NOMO-1 (cell line): ENCODE results near the gene GDPD4.
"Not testable (repeated sequence)": the region's sequence is repeated elsewhere in the genome, so short reads cannot be mapped to it uniquely, and the experiment has no call there.

ENCODE experiments used
- DNase-seq, 2 experiments: peaks; one replicate each; lab custom pipeline; 2025; ENCODE audit not compliant: unreplicated experiment in 2 of 2; lab: John Stamatoyannopoulos, UW

GDPD4 gene

GRCh38 chr11:77300028-77300427, 1.5 kb downstream of the GDPD4 start:
- not testable (repeated sequence) for DNase-seq

- no peak for DNase-seq
These were observed 1.9 kb downstream of the GDPD4 start for GRCh38 chr11:77299528-77299993.

- no peak for DNase-seq
These were observed 7.4 kb downstream of the GDPD4 start for GRCh38 chr11:77294040-77294439.

GRCh38 chr11:77289737-77290136, 11.7 kb downstream of the GDPD4 start:
- no peak for DNase-seq

- no peak for DNase-seq
These were observed 13.7 kb downstream of the GDPD4 start for GRCh38 chr11:77287615-77288273.

- no peak for DNase-seq
These were observed 14.3 kb downstream of the GDPD4 start for GRCh38 chr11:77287136-77287535.

GRCh38 chr11:77284476-77285468, 16.7 kb downstream of the GDPD4 start:
- no peak for DNase-seq

GRCh38 chr11:77283101-77283500, 18.4 kb downstream of the GDPD4 start:
- DNase-seq = no peak

- DNase-seq = no peak
These were observed 22.6 kb downstream of the GDPD4 start for GRCh38 chr11:77278595-77279506.

GRCh38 chr11:77276271-77276670, 25.2 kb downstream of the GDPD4 start:
- no peak for DNase-seq

GRCh38 chr11:77270921-77271320, 30.6 kb downstream of the GDPD4 start:
- no peak for DNase-seq

- DNase-seq = no peak
These were observed 31.9 kb downstream of the GDPD4 start for GRCh38 chr11:77269484-77270123.

GRCh38 chr11:77267962-77268361, 33.5 kb downstream of the GDPD4 start:
- no peak for DNase-seq

GRCh38 chr11:77266766-77267165, 34.7 kb downstream of the GDPD4 start:
- no peak for DNase-seq

- DNase-seq = no peak
These were observed 38.7 kb downstream of the GDPD4 start for GRCh38 chr11:77262803-77263202.

GRCh38 chr11:77259641-77260040, 41.8 kb downstream of the GDPD4 start:
- no peak for DNase-seq

GRCh38 chr11:77253690-77254089, 47.8 kb downstream of the GDPD4 start:
- DNase-seq = no peak

GRCh38 chr11:77252555-77253270, 48.8 kb downstream of the GDPD4 start:
- DNase-seq = no peak

GRCh38 chr11:77250881-77251640, 50.4 kb downstream of the GDPD4 start:
- no peak for DNase-seq
